GM18870 (cell line): ENCODE data around the gene ALK.

Experiments used
- ATAC-seq: cut with Tn5 transposase; IDR thresholded peaks from one replicate; pipeline ENCODE4 v1.9.1; 2021; ENCODE audit warnings: moderate library complexity; ENCODE audit not compliant: unreplicated experiment

ALK gene

GRCh38 chr2:29388071-29388470 lies 533.3 kb downstream of the ALK start:
- ATAC-seq: no peak

GRCh38 chr2:29382486-29382885 lies 538.9 kb downstream of the ALK start:
- no peak for ATAC-seq

DNA sequence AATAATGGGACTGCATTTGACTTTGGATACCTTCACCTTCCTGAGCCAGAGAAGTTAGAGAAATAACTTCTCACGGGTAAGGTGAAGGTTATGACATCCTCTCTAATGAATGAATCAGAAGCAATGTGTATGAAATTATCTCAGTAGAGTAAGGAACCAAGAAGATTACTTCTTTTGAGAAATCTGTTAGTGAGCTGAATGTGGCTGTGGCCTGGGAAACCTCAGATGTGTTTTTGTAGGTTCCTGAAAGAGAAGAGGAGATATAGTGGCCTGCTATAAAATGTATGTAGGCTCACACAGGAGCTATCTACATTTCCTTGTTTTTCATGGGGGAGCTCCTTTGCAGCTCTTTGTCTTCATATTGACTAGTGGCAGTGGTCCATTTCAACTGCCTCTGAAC lies 543.6 kb downstream of the ALK start:
- no peak for ATAC-seq

DNA sequence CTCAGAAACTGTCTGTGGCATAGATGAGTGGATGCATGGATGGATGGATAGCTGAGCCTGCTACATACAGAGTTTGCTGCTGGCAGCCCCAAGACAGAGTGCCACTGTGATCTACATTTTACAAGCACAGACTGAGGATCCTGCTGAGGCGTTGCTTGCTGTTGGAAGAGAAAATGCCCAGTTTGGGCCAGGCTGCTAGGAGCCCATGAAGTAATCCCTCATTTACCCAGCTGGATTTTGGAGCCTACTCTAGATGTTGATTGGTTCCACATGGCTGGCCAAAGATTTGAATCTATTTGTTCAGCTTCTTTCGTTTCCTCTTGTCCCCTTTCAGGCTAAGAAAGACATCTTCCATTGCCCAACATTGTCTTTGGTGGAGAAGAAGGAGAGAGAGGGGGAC lies 544.8 kb downstream of the ALK start:
- ATAC-seq: no peak

DNA sequence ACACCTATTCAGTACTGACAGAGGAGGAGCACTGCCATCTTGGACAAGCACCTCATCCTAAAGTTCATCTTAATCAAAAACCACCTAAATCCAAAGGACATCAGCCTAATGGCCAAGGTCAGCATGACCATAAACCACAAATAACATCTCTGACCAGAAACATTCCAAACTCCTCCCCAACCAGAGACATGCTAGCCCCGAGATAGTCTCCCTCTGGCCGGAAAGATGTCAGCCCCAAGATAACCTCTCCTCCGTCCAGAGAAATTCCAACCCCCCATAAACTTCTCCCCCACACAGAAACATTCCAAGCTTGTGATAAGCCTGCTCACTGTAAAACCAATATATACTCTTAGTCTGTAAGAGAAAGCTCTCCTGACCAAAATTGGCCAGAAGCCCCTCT lies 545.5 kb downstream of the ALK start:
- no peak for ATAC-seq

DNA sequence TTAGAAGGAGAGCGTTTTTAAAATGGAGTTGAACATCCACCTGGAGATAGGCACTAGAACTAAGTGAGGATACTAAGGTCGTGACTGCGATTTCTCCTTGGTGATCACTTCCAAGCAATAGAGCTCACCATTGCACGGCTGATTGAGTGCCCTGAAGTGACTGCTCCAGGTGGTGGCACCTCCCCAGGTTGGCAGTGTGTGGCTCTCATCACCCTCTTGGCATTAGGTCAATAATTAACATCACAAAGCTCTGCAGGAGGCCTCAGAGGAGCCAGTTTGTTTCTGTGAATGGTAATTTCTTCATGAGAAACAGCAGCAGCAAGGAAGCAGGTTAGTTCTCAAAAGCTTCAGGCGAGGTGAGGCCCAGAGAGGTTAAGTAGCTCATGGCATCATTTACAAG lies 546.6 kb downstream of the ALK start:
- no peak for ATAC-seq

DNA sequence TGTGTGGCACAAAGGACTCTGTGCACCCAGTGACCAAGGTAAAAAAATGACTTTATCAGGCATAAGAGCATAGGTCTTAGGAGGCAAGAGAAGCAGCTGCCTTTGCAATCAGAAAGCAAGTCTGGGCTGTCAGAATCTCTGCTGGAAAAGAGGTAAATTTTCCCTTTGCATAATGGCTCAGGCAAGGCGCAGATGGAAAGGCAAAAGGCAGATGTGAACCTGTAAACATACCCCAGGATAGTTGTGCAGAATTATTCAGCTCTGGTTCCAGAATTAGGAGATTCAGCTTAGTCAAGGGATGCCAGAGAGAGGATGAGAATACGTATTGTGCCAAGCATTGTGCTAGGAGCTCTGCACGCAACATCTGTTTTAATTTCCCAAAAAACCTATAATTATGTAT lies 547.5 kb downstream of the ALK start:
- ATAC-seq: no peak

- ATAC-seq: no peak
Observed at GRCh38 chr2:29372185-29372584, 549.2 kb downstream of the ALK start.

DNA sequence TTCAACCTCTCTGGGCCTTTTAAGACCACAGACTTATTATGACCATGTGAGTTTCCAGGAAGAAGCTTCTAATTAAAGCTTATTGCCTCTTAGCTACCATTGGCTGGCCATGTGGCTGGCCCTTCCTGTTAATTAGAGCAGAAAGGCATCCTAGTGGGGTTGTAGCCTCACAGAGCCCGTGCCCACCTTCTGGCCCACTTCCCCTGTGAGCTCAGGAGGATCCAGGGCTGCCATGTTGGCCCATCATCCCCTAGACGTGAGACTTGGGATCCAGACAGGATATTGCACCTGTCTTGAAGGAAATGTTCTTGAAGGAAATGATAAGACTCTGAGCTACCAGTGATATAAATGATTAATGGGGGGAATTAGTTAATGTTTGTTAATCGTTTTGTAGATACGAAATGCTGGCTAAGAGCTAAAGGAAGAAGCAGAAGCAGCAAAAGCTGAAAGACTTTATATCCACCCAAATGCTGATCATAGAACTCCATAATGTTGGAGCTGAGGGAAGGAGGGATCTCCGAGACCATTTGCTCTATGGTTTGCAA lies 550.7 kb downstream of the ALK start:
- no peak for ATAC-seq

GRCh38 chr2:29370173-29370572 lies 551.2 kb downstream of the ALK start:
- no peak for ATAC-seq

DNA sequence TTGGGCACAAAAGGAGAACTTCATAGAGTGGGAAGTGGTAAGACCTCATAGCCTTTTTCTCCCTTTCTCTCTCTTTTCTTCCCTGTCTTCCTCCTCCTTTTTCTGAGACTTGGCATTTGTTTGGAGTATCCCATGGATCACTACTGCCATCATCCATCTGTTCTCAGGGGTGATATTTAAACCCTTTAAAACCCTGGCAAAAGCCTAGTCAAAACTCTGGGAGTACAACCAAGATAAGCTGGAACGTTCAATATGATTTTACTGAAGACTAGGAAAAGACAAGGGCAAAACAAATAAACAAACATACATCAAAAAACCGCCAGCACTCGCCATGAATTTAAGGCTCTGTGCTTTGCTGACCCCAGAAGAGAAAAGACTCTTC lies 552.7 kb downstream of the ALK start:
- ATAC-seq: no peak

DNA sequence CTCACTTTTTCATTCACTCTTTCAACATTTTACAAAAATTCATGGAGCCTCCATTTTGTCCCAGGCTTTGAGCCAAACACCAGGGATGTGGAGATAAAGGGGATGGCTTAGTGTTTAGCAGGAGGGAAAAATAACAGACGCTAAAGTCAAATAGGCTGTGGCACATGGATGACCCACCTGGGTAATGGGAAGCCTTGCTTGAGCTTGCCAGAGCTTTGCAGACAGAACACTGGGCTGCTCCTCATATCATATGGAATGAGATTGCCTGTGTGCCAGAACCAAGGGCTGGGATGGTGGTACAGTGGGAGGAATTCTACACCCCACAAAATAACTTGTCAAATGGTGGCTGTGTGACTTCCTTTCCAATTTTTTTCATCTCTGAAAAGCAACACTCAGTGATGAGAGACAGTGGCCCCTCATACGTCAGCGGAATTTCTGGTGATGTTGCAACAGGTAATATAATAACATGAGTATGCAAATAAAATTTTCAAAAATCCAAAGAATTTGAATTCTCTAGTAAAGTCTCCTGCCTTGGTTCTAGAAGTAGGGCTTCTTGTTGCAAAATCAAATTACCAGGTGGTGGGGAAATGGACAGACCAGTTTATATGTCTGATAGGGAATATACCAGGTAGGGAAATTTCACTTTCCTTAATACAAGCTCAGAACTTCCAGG lies 553.3 kb downstream of the ALK start:
- no peak for ATAC-seq

GRCh38 chr2:29363111-29363510 lies 558.3 kb downstream of the ALK start:
- ATAC-seq: no peak

- no peak for ATAC-seq
Observed at GRCh38 chr2:29361231-29361630, 560.2 kb downstream of the ALK start.

DNA sequence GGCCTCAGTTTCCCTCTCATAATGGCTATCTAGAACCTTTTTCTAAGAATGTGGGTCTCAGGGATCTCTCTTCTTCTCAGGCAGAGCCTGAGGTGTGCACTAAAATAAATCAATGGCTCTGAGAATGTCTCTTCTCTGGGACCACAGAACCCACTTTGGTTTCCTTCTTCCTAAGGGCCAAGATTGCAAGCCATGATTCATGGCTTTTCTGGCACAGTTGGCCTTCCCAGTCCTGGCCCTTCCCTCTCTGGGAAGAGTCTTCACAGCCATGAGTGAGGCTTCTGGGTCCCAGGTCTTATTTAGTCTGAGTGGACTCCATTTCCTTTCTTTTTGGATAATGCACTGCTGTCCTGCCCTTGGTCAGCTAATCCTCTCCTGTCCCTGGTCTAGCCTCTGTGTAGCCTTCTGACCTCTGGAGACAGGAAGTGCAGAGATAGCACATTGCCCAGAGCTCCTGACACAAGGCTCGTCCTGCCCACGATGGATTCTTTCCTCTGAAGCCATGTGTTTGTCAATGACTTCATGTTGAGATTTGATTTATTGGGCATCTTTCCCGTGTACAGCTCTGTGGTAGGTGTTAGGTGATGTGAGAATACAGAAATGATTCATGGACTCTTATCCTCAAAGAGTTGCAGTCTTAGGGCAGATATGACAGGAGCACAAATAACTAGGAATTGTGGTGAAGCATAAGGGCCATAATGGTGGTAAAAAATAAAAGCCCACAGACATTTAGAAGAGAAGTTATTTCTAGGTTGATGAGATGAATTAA lies 561.2 kb downstream of the ALK start:
- no peak for ATAC-seq

GRCh38 chr2:29353403-29353991 lies 567.9 kb downstream of the ALK start:
- ATAC-seq: no peak

- ATAC-seq: no peak
Observed at GRCh38 chr2:29351916-29352591, 569.3 kb downstream of the ALK start.

DNA sequence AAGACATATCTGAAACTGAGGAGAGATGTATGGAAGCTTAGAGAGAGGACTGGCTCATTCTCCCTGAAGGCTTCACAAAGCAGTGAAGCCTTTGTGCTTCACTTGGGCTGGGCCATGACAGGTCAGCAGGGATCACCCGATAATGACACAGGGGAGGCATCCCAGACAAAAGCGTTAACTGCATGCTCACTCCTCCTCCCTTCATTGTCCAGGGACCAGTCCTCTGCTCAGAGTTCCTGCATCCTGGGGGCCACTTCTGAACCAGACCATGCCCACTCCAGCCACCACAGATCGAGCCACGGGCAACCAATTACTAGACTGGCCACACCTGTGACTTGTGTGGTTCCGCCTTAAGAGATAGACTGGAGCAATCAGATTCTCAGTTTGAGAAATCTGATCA lies 570.1 kb downstream of the ALK start:
- ATAC-seq: no peak

GRCh38 chr2:29349316-29350030 lies 571.9 kb downstream of the ALK start:
- no peak for ATAC-seq

DNA sequence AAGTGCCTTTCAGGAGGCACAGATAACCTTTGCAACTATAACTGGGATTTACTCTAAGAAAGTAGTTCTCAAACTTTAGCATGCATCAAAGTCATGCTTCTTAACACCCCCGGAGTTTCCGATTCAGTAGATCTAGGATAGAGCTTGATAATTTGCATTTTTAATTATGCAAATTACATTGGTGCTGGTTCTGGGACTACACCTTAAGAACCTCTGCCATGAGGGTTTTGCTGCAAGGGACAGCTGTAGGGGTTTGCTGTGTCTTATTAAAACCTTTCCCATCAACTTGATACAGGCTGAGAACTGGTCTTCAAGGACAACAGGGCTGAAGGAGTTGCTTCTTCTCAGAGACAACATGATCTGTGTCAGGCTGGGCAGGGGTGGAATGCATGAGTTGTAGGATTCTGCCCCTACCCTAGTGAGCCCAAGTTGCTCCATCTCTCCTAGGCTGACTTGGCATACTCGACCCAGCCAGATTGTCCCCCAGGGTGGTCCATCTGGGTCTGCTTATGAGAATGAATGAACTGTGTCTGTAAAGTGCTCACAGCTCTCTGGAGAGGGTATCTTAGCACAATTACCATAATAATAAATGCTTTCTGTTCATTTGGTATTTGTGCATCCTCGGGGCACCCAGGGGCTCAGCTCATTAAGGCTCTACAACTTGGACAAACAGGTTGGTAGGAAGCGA lies 573.5 kb downstream of the ALK start:
- ATAC-seq: no peak
